Activated CD8-positive, alpha-beta memory T cell treated with anti-CD3 and anti-CD28 coated beads, Interleukin-2, amount 10 ng/mL, durations not matched to agents 7 days and 5 days (primary cell): Measurements from ENCODE around the gene MARK3. TPM values are rescaled to one million over a fixed set of nuclear protein-coding genes. Genes with fewer than 3 reads are reported as not detected.

Source experiments
- ATAC-seq: fragments of 150-1000 bp; cut with Tn5 transposase; one replicate; pipeline ENCODE4 v1.10.0; 2021; ENCODE audit warnings: moderate library complexity
- CTCF ChIA-PET: fragments of 350-600 bp; sonication (Branson Sonifier 250); formaldehyde crosslinking; loops from one replicate; lab custom pipeline; 2021; ENCODE audit warnings: antibody characterized with exemption; lab: Charles Lee
- DNase-seq: peaks from one replicate; pipeline ENCODE4 v3.0.0-alpha.2; 2020
- H3K27ac Mint-ChIP-seq: one replicate; pipeline ENCODE4 v1.8.0; 2021; ENCODE audit warnings: mild to moderate bottlenecking, mixed read lengths
- H3K27me3 Mint-ChIP-seq: one replicate; pipeline ENCODE4 v1.8.0; 2021; ENCODE audit warnings: mixed read lengths
- H3K36me3 Mint-ChIP-seq: one replicate; pipeline ENCODE4 v1.8.0; 2021; ENCODE audit warnings: mild to moderate bottlenecking, mixed read lengths
- H3K4me1 Mint-ChIP-seq: one replicate; pipeline ENCODE4 v1.8.0; 2021; ENCODE audit warnings: mixed read lengths
- H3K4me3 Mint-ChIP-seq: one replicate; pipeline ENCODE4 v1.8.0; 2021; ENCODE audit warnings: mild to moderate bottlenecking, moderate library complexity, mixed read lengths
- H3K9me3 Mint-ChIP-seq: one replicate; pipeline ENCODE4 v1.8.0; 2022; ENCODE audit warnings: low read depth, mixed read lengths
- total RNA-seq, 2 experiments: library from RNA; stranded (reverse); gene quantifications; one replicate each; pipeline ENCODE4 v1.2.3, GENCODE V29; 2021

The MARK3 gene
- total RNA-seq, 2 experiments from 2014 or later, result 79.9 to 88.5 TPM

GRCh38 chr14:103496776-103497175 is 111.6 kb downstream of the MARK3 start:
- DNase-seq (no peak), ATAC-seq (no peak)
- Mint-ChIP-seq H3K27ac (no peak overlapping the region), H3K36me3 (peaks cover 17% of the 10 kb centered on the region), H3K4me1 (peaks cover 5% of the 10 kb centered on the region), H3K9me3 (no peaks in the 10 kb centered on the region), H3K27me3 (no peaks in the 10 kb centered on the region), H3K4me3 (no peak overlapping the region)
- CTCF ChIA-PET, result no interaction called here

GRCh38 chr14:103499709-103500108 is 114.5 kb downstream of the MARK3 start:
- H3K4me1 Mint-ChIP-seq, result peaks cover 5% of the 10 kb centered on the region
- DNase-seq, result no peak
- H3K4me3 Mint-ChIP-seq, result no peak overlapping the region
- peak; percentile 35 for ATAC-seq
- peaks cover 26% of the 10 kb centered on the region for H3K36me3 Mint-ChIP-seq
- CTCF ChIA-PET, result interaction anchor here (0.8 to 2.4 kb wide), 14 partner anchors 9 to 237 kb away, joined by 3 to 9 read pairs (median 3); no protein-coding TSS in a partner anchor
- H3K27ac Mint-ChIP-seq, result no peak overlapping the region
- no peaks in the 10 kb centered on the region for H3K27me3 Mint-ChIP-seq
- H3K9me3 Mint-ChIP-seq, result no peaks in the 10 kb centered on the region

DNA sequence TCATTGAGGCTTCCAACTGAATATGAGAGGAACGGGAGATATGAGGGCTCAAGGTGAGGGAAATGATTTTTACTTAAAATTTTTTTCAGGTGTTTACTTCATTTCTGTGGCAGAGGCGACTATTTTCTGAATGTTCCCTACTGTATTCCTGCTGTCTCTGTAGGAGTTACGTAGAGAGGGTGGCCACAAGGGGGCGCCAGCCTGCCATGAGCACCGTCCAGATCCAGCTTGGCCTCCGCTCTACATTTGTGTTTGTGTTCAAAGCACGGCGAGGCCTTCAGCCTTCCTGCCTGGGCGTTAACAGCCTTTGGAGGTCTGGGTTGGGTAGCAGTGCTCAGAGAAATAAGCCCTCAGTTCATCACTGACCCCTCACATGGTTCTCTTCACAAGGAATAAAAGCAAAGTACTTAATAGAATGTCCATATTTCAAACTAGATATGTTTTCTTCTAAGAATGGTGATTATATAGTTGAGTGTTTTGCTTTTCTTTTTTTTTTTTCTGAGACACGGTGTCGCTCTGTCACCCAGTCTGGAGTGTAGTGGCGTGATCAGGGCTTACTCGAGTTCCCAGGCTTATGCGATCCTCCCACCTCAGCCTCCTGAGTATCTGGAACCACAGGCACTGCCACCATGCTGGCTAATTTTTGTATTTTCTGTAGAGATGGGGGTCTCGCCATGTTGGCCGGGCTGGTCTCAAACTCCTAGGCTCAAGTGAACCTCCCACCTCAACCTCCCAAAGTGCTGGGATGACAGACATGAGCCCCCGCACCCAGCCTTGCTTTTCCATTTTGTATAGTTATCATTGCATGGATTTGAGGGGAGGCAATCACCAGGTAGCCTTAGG is 115.2 kb downstream of the MARK3 start:
- DNase-seq (peak; percentile 84), ATAC-seq (peak; percentile 95)
- Mint-ChIP-seq H3K4me3 (no peak overlapping the region), H3K27me3 (no peaks in the 10 kb centered on the region), H3K36me3 (peaks cover 32% of the 10 kb centered on the region), H3K27ac (no peak overlapping the region), H3K9me3 (no peaks in the 10 kb centered on the region), H3K4me1 (peaks cover 5% of the 10 kb centered on the region)
- CTCF ChIA-PET, result interaction anchor here (0.6 to 2.4 kb wide), 13 partner anchors 9 to 237 kb away, joined by 3 to 9 read pairs (median 4); no protein-coding TSS in a partner anchor

DNA sequence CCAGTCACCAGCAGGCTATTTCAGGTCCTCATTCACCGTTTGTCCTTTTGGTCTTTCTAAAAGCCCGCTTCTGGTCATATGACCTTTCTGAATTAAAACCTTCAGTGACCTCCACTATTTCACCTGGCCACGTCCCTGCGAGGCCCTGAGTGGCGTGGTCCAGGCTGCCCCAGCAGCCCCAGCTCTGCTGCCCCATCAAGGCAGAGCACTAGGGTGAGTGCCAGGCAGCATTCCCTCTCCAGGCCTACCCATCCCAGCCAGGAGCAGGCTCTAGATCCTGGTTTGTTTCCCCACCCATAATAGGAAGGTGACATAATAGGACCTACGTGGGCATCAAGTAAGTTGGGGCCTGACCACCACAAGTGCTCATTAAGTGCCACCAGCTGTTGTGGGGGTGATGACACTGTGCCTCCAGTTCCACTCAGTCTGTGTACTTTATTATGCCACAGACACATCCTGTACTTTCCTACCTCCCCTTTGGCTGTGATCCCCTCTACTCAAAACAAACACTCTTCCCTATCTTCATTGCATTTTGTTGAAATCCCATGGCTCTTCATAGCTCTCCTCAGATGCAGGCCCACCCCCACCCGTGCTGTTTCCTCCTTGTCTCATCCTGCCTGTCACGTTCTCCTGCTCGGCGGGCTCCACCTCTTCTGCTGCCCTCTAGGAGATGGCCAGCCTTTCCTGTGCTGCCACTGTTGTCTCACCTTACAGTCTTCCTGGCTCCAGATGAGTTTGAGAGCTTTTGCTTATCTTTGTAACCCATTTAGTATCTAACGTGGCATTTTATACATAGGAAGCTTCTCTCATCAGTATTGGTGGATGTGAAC is 116.0 kb downstream of the MARK3 start:
- Mint-ChIP-seq H3K27ac (no peak overlapping the region), H3K36me3 (peaks cover 30% of the 10 kb centered on the region), H3K4me1 (peaks cover 5% of the 10 kb centered on the region), H3K27me3 (no peaks in the 10 kb centered on the region), H3K9me3 (no peaks in the 10 kb centered on the region), H3K4me3 (no peak overlapping the region)
- CTCF ChIA-PET, result interaction anchor here (0.8 to 1.8 kb wide), 5 partner anchors 10 to 46 kb away, joined by 3 to 9 read pairs (median 5); no protein-coding TSS in a partner anchor
- DNase-seq, result no peak
- ATAC-seq, result no peak

DNA sequence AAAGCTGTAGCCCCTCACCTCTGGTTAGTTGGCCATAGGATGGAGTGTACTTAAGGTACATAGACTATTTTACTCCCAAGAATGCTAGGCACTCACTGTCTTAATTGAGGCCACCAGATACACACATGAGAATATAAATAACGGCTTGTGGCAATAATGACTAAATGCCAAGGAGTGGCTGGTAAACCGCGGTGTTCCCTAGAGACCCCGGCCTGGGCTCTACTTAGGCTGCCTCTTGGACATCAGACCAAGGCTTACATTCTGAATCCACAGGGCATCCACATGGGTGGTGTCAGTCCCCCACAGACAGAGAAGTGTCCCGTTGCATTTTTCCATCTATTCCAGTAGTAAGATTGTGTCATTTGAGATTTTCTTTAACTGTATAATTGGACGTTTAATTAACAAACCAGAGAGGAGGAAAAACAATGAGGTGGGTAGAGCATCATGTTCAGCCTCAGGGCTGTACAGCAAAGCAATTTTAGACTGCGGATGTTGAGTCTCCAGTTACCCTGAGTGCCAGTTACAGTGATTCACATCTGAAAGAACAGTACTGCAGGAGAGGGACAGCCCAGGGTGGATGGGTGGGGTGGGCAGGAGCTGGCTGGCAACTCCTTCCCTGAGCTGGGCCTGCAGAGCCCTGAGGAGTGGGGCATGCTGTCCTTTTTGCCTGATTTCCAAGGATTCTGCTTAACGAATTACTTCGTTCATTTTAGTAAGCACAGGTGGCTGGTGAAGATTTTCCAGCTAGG is 116.9 kb downstream of the MARK3 start:
- Mint-ChIP-seq H3K27me3 (no peaks in the 10 kb centered on the region), H3K9me3 (no peaks in the 10 kb centered on the region), H3K4me3 (no peak overlapping the region), H3K4me1 (peaks cover 5% of the 10 kb centered on the region), H3K36me3 (peaks cover 30% of the 10 kb centered on the region), H3K27ac (no peak overlapping the region)
- CTCF ChIA-PET, result interaction anchor here (0.8 to 2.0 kb wide), 5 partner anchors 9 to 45 kb away, joined by 3 to 7 read pairs (median 5); no protein-coding TSS in a partner anchor
- DNase-seq (no peak), ATAC-seq (no peak)

GRCh38 chr14:103502877-103503276 is 117.7 kb downstream of the MARK3 start:
- no peak overlapping the region for H3K27ac Mint-ChIP-seq
- H3K4me3 Mint-ChIP-seq, result no peak overlapping the region
- DNase-seq (no peak), ATAC-seq (no peak)
- CTCF ChIA-PET, result interaction anchor here (1.4 to 2.5 kb wide), 5 partner anchors 8 to 111 kb away, joined by 3 to 7 read pairs (median 5); no protein-coding TSS in a partner anchor
- peaks cover 28% of the 10 kb centered on the region for H3K36me3 Mint-ChIP-seq
- peaks cover 5% of the 10 kb centered on the region for H3K4me1 Mint-ChIP-seq
- H3K9me3 Mint-ChIP-seq, result no peaks in the 10 kb centered on the region
- H3K27me3 Mint-ChIP-seq, result no peaks in the 10 kb centered on the region

DNA sequence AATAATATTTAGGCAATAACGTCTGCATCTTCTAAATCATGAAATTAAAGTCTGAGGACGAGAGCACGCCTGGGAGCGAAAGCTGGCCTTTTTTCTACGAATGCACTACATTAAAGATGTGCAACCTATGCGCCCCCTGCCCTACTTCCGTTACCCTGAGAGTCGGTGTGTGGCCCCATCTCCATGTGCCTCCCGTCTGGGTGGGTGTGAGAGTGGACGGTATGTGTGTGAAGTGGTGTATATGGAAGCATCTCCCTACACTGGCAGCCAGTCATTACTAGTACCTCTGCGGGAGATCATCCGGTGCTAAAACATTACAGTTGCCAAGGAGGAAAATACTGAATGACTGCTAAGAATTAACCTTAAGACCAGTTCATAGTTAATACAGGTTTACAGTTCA is 118.1 kb downstream of the MARK3 start:
- no peak overlapping the region for H3K27ac Mint-ChIP-seq
- peaks cover 28% of the 10 kb centered on the region for H3K36me3 Mint-ChIP-seq
- H3K4me1 Mint-ChIP-seq, result peaks cover 5% of the 10 kb centered on the region
- H3K9me3 Mint-ChIP-seq, result no peaks in the 10 kb centered on the region
- no peak overlapping the region for H3K4me3 Mint-ChIP-seq
- DNase-seq (no peak), ATAC-seq (no peak)
- no peaks in the 10 kb centered on the region for H3K27me3 Mint-ChIP-seq
- CTCF ChIA-PET, result interaction anchor here (2.0 to 2.5 kb wide), 3 partner anchors 15 to 112 kb away, joined by 5 to 9 read pairs (median 7); no protein-coding TSS in a partner anchor

- H3K27me3 Mint-ChIP-seq, result no peaks in the 10 kb centered on the region
- no peak overlapping the region for H3K27ac Mint-ChIP-seq
- H3K9me3 Mint-ChIP-seq, result no peaks in the 10 kb centered on the region
- CTCF ChIA-PET, result interaction anchor here (1.9 to 2.5 kb wide), 3 partner anchors 13 to 114 kb away, joined by 5 to 9 read pairs (median 6); no protein-coding TSS in a partner anchor
- H3K4me3 Mint-ChIP-seq, result no peak overlapping the region
- no peaks in the 10 kb centered on the region for H3K4me1 Mint-ChIP-seq
- peaks cover 23% of the 10 kb centered on the region for H3K36me3 Mint-ChIP-seq
- no peak for ATAC-seq
- no peak for DNase-seq
Measured at GRCh38 chr14:103504991-103505565, 119.9 kb downstream of the MARK3 start.

DNA sequence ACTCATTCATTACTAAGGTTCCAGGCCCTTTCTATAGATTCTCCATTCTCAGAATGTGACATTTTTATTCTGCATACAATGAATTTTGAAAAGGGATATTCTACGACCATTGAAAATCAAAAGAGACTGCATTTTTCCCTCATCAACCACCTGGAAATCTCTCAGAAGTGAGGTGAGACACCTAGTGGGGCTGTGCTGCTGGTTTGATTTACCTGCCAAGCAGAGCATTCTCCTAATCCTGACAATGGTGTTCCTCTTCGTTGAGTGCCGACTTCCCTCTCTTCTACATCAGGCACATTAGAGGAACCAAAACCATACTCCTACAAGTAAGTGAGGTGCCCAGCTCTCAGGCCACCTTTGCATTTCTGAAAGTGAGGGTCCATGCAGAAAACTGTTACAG is 122.5 kb downstream of the MARK3 start:
- no peak for ATAC-seq
- CTCF ChIA-PET, result interaction anchor here (1.5 kb wide), 1 partner anchor 11 kb away, joined by 9 read pairs; no protein-coding TSS in a partner anchor
- Mint-ChIP-seq H3K27me3 (no peaks in the 10 kb centered on the region), H3K27ac (no peak overlapping the region), H3K9me3 (no peaks in the 10 kb centered on the region), H3K4me3 (no peak overlapping the region), H3K36me3 (peaks cover 18% of the 10 kb centered on the region), H3K4me1 (no peaks in the 10 kb centered on the region)
- DNase-seq, result no peak

DNA sequence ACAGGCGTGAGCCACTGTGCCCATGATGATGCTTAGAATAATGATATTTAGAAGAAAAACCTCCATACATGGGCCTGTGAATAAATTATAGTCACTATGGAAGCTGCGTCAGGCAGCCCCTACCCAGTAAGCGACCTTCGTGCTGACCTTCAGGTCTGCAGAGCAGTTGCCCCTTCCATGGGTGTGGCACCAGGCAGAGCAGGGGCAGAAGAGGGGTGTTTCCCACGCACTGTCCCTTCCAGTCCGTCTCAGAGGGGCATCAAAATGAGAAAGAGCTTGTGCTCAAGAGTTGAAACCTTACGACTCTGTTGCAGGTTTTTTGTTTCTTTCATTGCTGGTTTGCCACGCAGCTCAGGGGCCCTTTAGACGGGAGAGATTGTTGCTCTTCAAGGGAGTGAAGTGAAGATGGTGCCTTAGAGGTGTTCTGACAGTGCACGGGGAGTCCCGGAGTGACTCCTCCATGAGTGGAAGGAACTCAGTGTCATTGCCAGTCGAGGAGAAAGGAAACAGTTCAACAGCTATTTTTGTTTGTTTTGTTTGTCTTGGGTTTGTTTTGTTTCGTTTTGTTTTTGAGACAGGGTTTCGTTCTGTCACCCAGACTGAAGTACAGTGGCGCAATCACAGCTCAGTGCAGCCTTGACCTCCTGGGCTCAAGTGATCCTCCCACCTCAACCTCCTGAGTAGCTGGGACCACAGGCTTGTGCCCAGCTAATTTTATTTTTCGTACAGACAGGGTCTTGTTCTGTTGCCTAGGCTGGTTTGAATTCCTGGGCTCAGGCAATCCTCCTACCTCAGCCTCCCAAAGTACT is 123.5 kb downstream of the MARK3 start:
- Mint-ChIP-seq H3K27me3 (no peaks in the 10 kb centered on the region), H3K36me3 (peaks cover 12% of the 10 kb centered on the region), H3K27ac (no peak overlapping the region), H3K4me3 (no peak overlapping the region), H3K9me3 (no peaks in the 10 kb centered on the region), H3K4me1 (no peaks in the 10 kb centered on the region)
- DNase-seq (no peak), ATAC-seq (no peak)
- CTCF ChIA-PET, result interaction anchor here (0.7 to 1.5 kb wide), 3 partner anchors 8 to 79 kb away, joined by 3 to 9 read pairs (median 4); no protein-coding TSS in a partner anchor

- Mint-ChIP-seq H3K4me1 (no peaks in the 10 kb centered on the region), H3K9me3 (no peaks in the 10 kb centered on the region), H3K27ac (no peak overlapping the region), H3K27me3 (no peaks in the 10 kb centered on the region), H3K36me3 (peaks cover 4% of the 10 kb centered on the region), H3K4me3 (no peak overlapping the region)
- ATAC-seq (no peak), DNase-seq (no peak)
- CTCF ChIA-PET, result interaction anchor here (0.8 to 1.4 kb wide), 5 partner anchors 8 to 400 kb away, joined by 3 to 5 read pairs (median 3); no protein-coding TSS in a partner anchor
Measured at GRCh38 chr14:103509864-103510723, 124.9 kb downstream of the MARK3 start.
